Ishikawa (cell line): ENCODE results near the gene CIAO2B.
A peak's percentile ranks its signal among the peaks of the same experiment; 100 is the strongest.

ENCODE experiments used
- CEBPB ChIP-seq: IDR thresholded peaks from 2 replicates; pipeline ENCODE4 v1.6.1; 2012
- CREB1 ChIP-seq: IDR thresholded peaks from 2 replicates; pipeline ENCODE4 v1.6.1; 2012; ENCODE audit warnings: low read depth
- EGR1 ChIP-seq: IDR thresholded peaks from 2 replicates; pipeline ENCODE4 v1.6.1; 2012
- EP300 ChIP-seq: IDR thresholded peaks from 2 replicates; pipeline ENCODE4 v1.6.1; 2012; ENCODE audit warnings: borderline replicate concordance
- FOXM1 ChIP-seq: IDR thresholded peaks from 2 replicates; pipeline ENCODE4 v1.6.1; 2012; ENCODE audit warnings: low read depth, borderline replicate concordance
- MAX ChIP-seq: IDR thresholded peaks from 2 replicates; pipeline ENCODE4 v1.6.1; 2012
- NFIC ChIP-seq: IDR thresholded peaks from 2 replicates; pipeline ENCODE4 v1.6.1; 2012
- RAD21 ChIP-seq: IDR thresholded peaks from 2 replicates; pipeline ENCODE4 v1.6.1; 2012; ENCODE audit warnings: low read depth
- REST ChIP-seq: IDR thresholded peaks from 2 replicates; pipeline ENCODE4 v1.6.1; 2012; ENCODE audit warnings: low read depth, mild to moderate bottlenecking
- TAF1 ChIP-seq: IDR thresholded peaks from 2 replicates; pipeline ENCODE4 v1.6.1; 2012; ENCODE audit warnings: low read depth, mild to moderate bottlenecking
- TCF12 ChIP-seq: IDR thresholded peaks from 2 replicates; pipeline ENCODE4 v1.6.1; 2012; ENCODE audit warnings: low read depth
- TEAD4 ChIP-seq: IDR thresholded peaks from 2 replicates; pipeline ENCODE4 v1.6.1; 2012
- USF1 ChIP-seq: IDR thresholded peaks from 2 replicates; pipeline ENCODE4 v1.6.1; 2012
- YY1 ChIP-seq: IDR thresholded peaks from 2 replicates; pipeline ENCODE4 v1.6.1; 2012; ENCODE audit warnings: low read depth
- ZBTB7A ChIP-seq: IDR thresholded peaks from 2 replicates; pipeline ENCODE4 v1.6.1; 2012; ENCODE audit warnings: low read depth

The CIAO2B gene

GRCh38 chr16:66970775-66971720, 36.8 kb upstream of the CIAO2B start:
- no peak for TF ChIP-seq CEBPB
- no peak for TF ChIP-seq REST
- TF ChIP-seq TCF12: no peak
- no peak for TF ChIP-seq TAF1
- no peak for TF ChIP-seq MAX
- TF ChIP-seq TEAD4: peak; percentile 93
- TF ChIP-seq ZBTB7A: peak; percentile 47; the same call in 1 of the 2 replicates
- no peak for TF ChIP-seq USF1
- TF ChIP-seq YY1: no peak
- peak; percentile 40 for TF ChIP-seq NFIC
- TF ChIP-seq FOXM1: no peak
- no peak for TF ChIP-seq RAD21
- TF ChIP-seq CREB1: no peak
- no peak for TF ChIP-seq EGR1
- 0 out of 2 replicates have a peak, but pooled peaks have one; percentile 34 for TF ChIP-seq EP300

- TF ChIP-seq RAD21: no peak
- TF ChIP-seq CREB1: no peak
- TF ChIP-seq MAX: no peak
- no peak for TF ChIP-seq EP300
- TF ChIP-seq NFIC: no peak
- TF ChIP-seq USF1: no peak
- no peak for TF ChIP-seq EGR1
- TF ChIP-seq REST: no peak
- TF ChIP-seq CEBPB: no peak
- TF ChIP-seq TCF12: no peak
Observed at GRCh38 chr16:66968847-66969246, 34.6 kb upstream of the CIAO2B start.

- TF ChIP-seq RAD21 (no peak), EGR1 (no peak), EP300 (no peak)
Observed at GRCh38 chr16:66964049-66964448, 29.8 kb upstream of the CIAO2B start.

- TF ChIP-seq YY1 (no peak), ZBTB7A (no peak)
Observed at GRCh38 chr16:66961914-66962313, 27.7 kb upstream of the CIAO2B start.

- TF ChIP-seq ZBTB7A (no peak), RAD21 (peak; percentile 42; the same call in 1 of the 2 replicates), EGR1 (no peak), TCF12 (no peak), YY1 (no peak), REST (no peak), MAX (no peak)
Observed at GRCh38 chr16:66961065-66961744, 27.0 kb upstream of the CIAO2B start, which contains the start of gene CES3. Gene CES3 (plus strand): TSS chr16:66961266. CDS start chr16:66961308, 42 bp downstream.
